Measurements from ENCODE around the gene CPT2.

GRCh38 chr1:53195246-53196016, 1.2 kb upstream of the CPT2 start:
- TF ChIP-seq CTCF (IDR thresholded peaks at IDR 0.05 in 8 of 11, conservative IDR thresholded peaks at IDR 0.05 in 3 of 11) = no peak
- no peak for TF ChIP-seq POLR2A (IDR thresholded peaks at IDR 0.05)
- no peak for TF ChIP-seq POLR2AphosphoS5 (IDR thresholded peaks at IDR 0.05)

All from spleen (tissue), 7 donors.